Caco-2 (cell line): ENCODE results near the gene OSBPL1A. TPM values are rescaled to one million over a fixed set of nuclear protein-coding genes. Genes with fewer than 3 reads are reported as not detected.

Source experiments
- BruUV-seq: library from RNA; stranded (reverse); fragments of 400-500 nt; replicated peaks from 2 replicates; lab custom pipeline; 2021; lab: Mats Ljungman, UMichigan
- CTCF ChIA-PET: fragments of 300-600 bp; sonication (Branson Sonifier 250); formaldehyde crosslinking; loops from one replicate; lab custom pipeline; 2022; ENCODE audit warnings: antibody characterized with exemption; lab: Charles Lee
- POLR2A ChIA-PET: fragments of 300-600 bp; sonication (Branson Sonifier 250); formaldehyde crosslinking; loops from one replicate; lab custom pipeline; 2022; ENCODE audit warnings: antibody characterized with exemption; lab: Charles Lee
- DNase-seq, 2 experiments: peaks; one replicate each; pipeline versions ENCODE4 v3.0.0 to v3.0.0-alpha.2; 2020 to 2022
- H3K27me3 ChIP-seq: replicated peaks from 2 replicates; pipeline ENCODE4 v1.6.0; 2011; ENCODE audit warnings: low read length; ENCODE audit not compliant: control insufficient read depth, insufficient read depth
- H3K36me3 ChIP-seq: 2 replicates; pipeline ENCODE4 v1.5.1; 2011; ENCODE audit warnings: low read length; ENCODE audit not compliant: control insufficient read depth, insufficient read depth
- H3K4me1 ChIP-seq: fragments of 250-450 bp; sonication (Bioruptor Pico); 2 replicates; pipeline ENCODE4 v1.5.1; 2020; ENCODE audit warnings: mild to moderate bottlenecking
- H3K4me3 ChIP-seq: 2 replicates; pipeline ENCODE4 v1.5.1; 2011; ENCODE audit warnings: low read depth, mild to moderate bottlenecking, control low read depth, low read length
- H3K9me3 ChIP-seq: fragments of 250-450 bp; sonication (Bioruptor Pico); 2 replicates; pipeline ENCODE4 v1.5.1; 2020; ENCODE audit warnings: mild to moderate bottlenecking, moderate library complexity
- H3K27ac Mint-ChIP-seq: one replicate; pipeline ENCODE4 v1.8.0; 2022; ENCODE audit warnings: mixed read lengths; ENCODE audit not compliant: unreplicated experiment
- H3K27me3 Mint-ChIP-seq: one replicate; pipeline ENCODE4 v1.8.0; 2022; ENCODE audit warnings: mixed read lengths; ENCODE audit not compliant: insufficient read depth, unreplicated experiment
- H3K36me3 Mint-ChIP-seq: one replicate; pipeline ENCODE4 v1.8.0; 2022; ENCODE audit warnings: mild to moderate bottlenecking, mixed read lengths; ENCODE audit not compliant: insufficient read depth, unreplicated experiment
- H3K4me1 Mint-ChIP-seq: one replicate; pipeline ENCODE4 v1.8.0; 2022; ENCODE audit warnings: low read depth, mixed read lengths; ENCODE audit not compliant: unreplicated experiment
- H3K4me3 Mint-ChIP-seq: one replicate; pipeline ENCODE4 v1.8.0; 2022; ENCODE audit warnings: mild to moderate bottlenecking, moderate library complexity, mixed read lengths; ENCODE audit not compliant: unreplicated experiment
- H3K9me3 Mint-ChIP-seq: one replicate; pipeline ENCODE4 v1.8.0; 2022; ENCODE audit warnings: mixed read lengths; ENCODE audit not compliant: unreplicated experiment
- CTCF ChIP-seq, 2 experiments: fragments of 200-600 bp in 1 of 2; IDR thresholded peaks; 1 replicate in 1 of 2; 2 replicates in 1 of 2; pipeline versions ENCODE4 v1.5.1 to v1.8.0; 2011 to 2022; ENCODE audit warnings: antibody characterized with exemption in 1 of 2, control low read depth in 1 of 2, inconsistent platforms in 1 of 2, low read depth in 1 of 2, low read length in 1 of 2, mild to moderate bottlenecking in 1 of 2, moderate library complexity in 1 of 2; ENCODE audit not compliant: insufficient read depth in 1 of 2, severe bottlenecking in 1 of 2, unreplicated experiment in 1 of 2
- intact Hi-C: fragments of 100-400 bp; cut with micrococcal nuclease; formaldehyde crosslinking; loops from one replicate; pipeline ENCODE4 v1.10.0; 2022; ENCODE audit not compliant: unreplicated experiment
- total RNA-seq: library from RNA; stranded (reverse); gene quantifications from 2 replicates; pipeline ENCODE4 v1.2.3, GENCODE V29; 2022

OSBPL1A gene
- total RNA-seq, 1 experiment from 2014 or later = 15.7 TPM

- H3K27ac Mint-ChIP-seq = no peak overlapping the region
- DNase-seq = no peak
- H3K4me3 ChIP-seq = no peak overlapping the region
- POLR2A ChIA-PET = no interaction called here
- H3K27me3 Mint-ChIP-seq = no peaks in the 10 kb centered on the region
- no peaks in the 10 kb centered on the region for H3K36me3 Mint-ChIP-seq
- H3K4me1 ChIP-seq = no peaks in the 10 kb centered on the region
- TF ChIP-seq CTCF (IDR thresholded peaks at IDR 0.05; ENCODE audit: insufficient read depth in 1 of 2, low read depth in 1 of 2, low read length in 1 of 2, severe bottlenecking in 1 of 2, unreplicated experiment in 1 of 2) = no peak
- intact Hi-C loops = no loop called here
- H3K36me3 ChIP-seq = no peaks in the 10 kb centered on the region
- no peaks in the 10 kb centered on the region for H3K9me3 ChIP-seq
- no TSS peak for BruUV-seq
- CTCF ChIA-PET = no interaction called here
- H3K4me3 Mint-ChIP-seq = no peak overlapping the region
- no peaks in the 10 kb centered on the region for H3K27me3 ChIP-seq
- H3K9me3 Mint-ChIP-seq = no peaks in the 10 kb centered on the region
- no peaks in the 10 kb centered on the region for H3K4me1 Mint-ChIP-seq
Observed at GRCh38 chr18:24196764-24197163, 200.9 kb downstream of the OSBPL1A start.

GRCh38 chr18:24195296-24196053 is 202.1 kb downstream of the OSBPL1A start:
- H3K27ac Mint-ChIP-seq = no peak overlapping the region
- intact Hi-C loops = no loop called here
- H3K4me1 Mint-ChIP-seq = no peaks in the 10 kb centered on the region

GRCh38 chr18:24190590-24190989 is 207.0 kb downstream of the OSBPL1A start:
- DNase-seq = no peak
- POLR2A ChIA-PET = no interaction called here
- CTCF ChIA-PET = no interaction called here
- TF ChIP-seq CTCF (IDR thresholded peaks at IDR 0.05; ENCODE audit: insufficient read depth in 1 of 2, low read depth in 1 of 2, low read length in 1 of 2, severe bottlenecking in 1 of 2, unreplicated experiment in 1 of 2) = no peak
- no TSS peak for BruUV-seq
- Mint-ChIP-seq H3K4me1 (no peaks in the 10 kb centered on the region), H3K9me3 (no peaks in the 10 kb centered on the region), H3K4me3 (no peak overlapping the region), H3K27me3 (no peaks in the 10 kb centered on the region), H3K27ac (no peak overlapping the region), H3K36me3 (no peaks in the 10 kb centered on the region)
- no peaks in the 10 kb centered on the region for H3K9me3 ChIP-seq
- H3K4me1 ChIP-seq = no peaks in the 10 kb centered on the region
- intact Hi-C loops = no loop called here
- no peaks in the 10 kb centered on the region for H3K36me3 ChIP-seq
- no peak overlapping the region for H3K4me3 ChIP-seq
- no peaks in the 10 kb centered on the region for H3K27me3 ChIP-seq

More at GRCh38 chr18:24195296-24196053, 202.1 kb downstream of the OSBPL1A start:
- Mint-ChIP-seq H3K9me3 (no peaks in the 10 kb centered on the region), H3K36me3 (no peaks in the 10 kb centered on the region), H3K27me3 (no peaks in the 10 kb centered on the region), H3K4me3 (no peak overlapping the region)
- H3K27me3 ChIP-seq = no peaks in the 10 kb centered on the region
- POLR2A ChIA-PET = no interaction called here
- no peak for DNase-seq
- BruUV-seq = no TSS peak
- H3K9me3 ChIP-seq = no peaks in the 10 kb centered on the region
- no peaks in the 10 kb centered on the region for H3K36me3 ChIP-seq
- H3K4me1 ChIP-seq = no peaks in the 10 kb centered on the region
- H3K4me3 ChIP-seq = no peak overlapping the region
- CTCF ChIA-PET = no interaction called here
- TF ChIP-seq CTCF (IDR thresholded peaks at IDR 0.05; ENCODE audit: insufficient read depth in 1 of 2, low read depth in 1 of 2, low read length in 1 of 2, severe bottlenecking in 1 of 2, unreplicated experiment in 1 of 2) = no peak
